Endothelial cell of umbilical vein (primary cell): ENCODE data around the gene PPP1R26. TPM values are rescaled to one million over a fixed set of nuclear protein-coding genes. Genes with fewer than 3 reads are reported as not detected.

Source experiments
- BruUV-seq: library from RNA; stranded (reverse); fragments of 400-500 nt; replicated peaks from 2 replicates; lab custom pipeline; 2021; lab: Mats Ljungman, UMichigan
- CTCF ChIA-PET: fragments of 300-600, 350-600 bp; sonication (Branson Sonifier 250); formaldehyde crosslinking; loops from one replicate; lab custom pipeline; 2021; ENCODE audit warnings: antibody characterized with exemption, inconsistent platforms; lab: Charles Lee
- POLR2A ChIA-PET: fragments of 300-600, 350-600 bp; sonication (Branson Sonifier 250); formaldehyde crosslinking; loops from one replicate; lab custom pipeline; 2021; ENCODE audit warnings: antibody characterized with exemption, inconsistent platforms; lab: Charles Lee
- DNase-seq: peaks from one replicate; pipeline ENCODE4 v3.0.0-alpha.2; 2011; ENCODE audit warnings: low read depth, low spot score
- FAIRE-seq: peaks from 2 replicates; lab custom pipeline; 2011; peaks lifted over from hg19 to GRCh38; lab: Jason Lieb, UNC
- H2AFZ ChIP-seq: 2 replicates; pipeline ENCODE4 v1.6.0; 2012; ENCODE audit warnings: low read depth, low read length, control low read depth, inconsistent platforms
- H3K27ac ChIP-seq: 2 replicates; pipeline ENCODE4 v1.5.1; 2011; ENCODE audit warnings: low read depth, mild to moderate bottlenecking, control low read depth, low read length, moderate library complexity; ENCODE audit not compliant: insufficient read depth
- H3K27me3 ChIP-seq, 2 experiments: 2 replicates each; pipeline versions ENCODE4 v1.6.0 to v1.6.1; 2011; ENCODE audit warnings: low read length in 2 of 2, mixed read lengths in 1 of 2; ENCODE audit not compliant: control insufficient read depth in 2 of 2, insufficient read depth in 2 of 2
- H3K36me3 ChIP-seq, 2 experiments: 2 replicates in 1 of 2; 3 replicates in 1 of 2; pipeline ENCODE4 v1.5.1; 2011; ENCODE audit warnings: low read length in 2 of 2, mild to moderate bottlenecking in 1 of 2, moderate library complexity in 1 of 2; ENCODE audit not compliant: control insufficient read depth in 2 of 2, insufficient read depth in 2 of 2; ENCODE audit errors: extremely low read depth in 1 of 2
- H3K4me1 ChIP-seq: 3 replicates; pipeline ENCODE4 v1.5.1; 2011; ENCODE audit warnings: mild to moderate bottlenecking, low read length; ENCODE audit not compliant: control insufficient read depth, insufficient read depth; ENCODE audit errors: extremely low read depth
- H3K4me2 ChIP-seq: 2 replicates; pipeline ENCODE4 v1.6.1; 2011; ENCODE audit warnings: low read length, control low read depth, mixed read lengths; ENCODE audit not compliant: insufficient read depth
- H3K4me3 ChIP-seq, 3 experiments: fragments of 200-600 bp in 1 of 3; sonication (generic), shearing (Covaris generic) in 1 of 3; replicated peaks in 1 of 3; 2 replicates each; pipeline ENCODE4 v1.5.1; 2011 to 2016; ENCODE audit warnings: control low read depth in 3 of 3, low read length in 3 of 3, mild to moderate bottlenecking in 2 of 3, inconsistent platforms in 1 of 3, low read depth in 1 of 3, moderate library complexity in 1 of 3; ENCODE audit not compliant: insufficient read depth in 1 of 3
- H3K79me2 ChIP-seq: 2 replicates; pipeline ENCODE4 v1.6.0; 2012; ENCODE audit warnings: low read length, inconsistent platforms; ENCODE audit not compliant: control insufficient read depth, insufficient read depth
- H3K9ac ChIP-seq: replicated peaks from 2 replicates; pipeline ENCODE3; 2011; ENCODE audit warnings: low read length, control low read depth; ENCODE audit not compliant: insufficient read depth; ENCODE audit errors: extremely low read depth
- H3K9me1 ChIP-seq: replicated peaks from 3 replicates; pipeline ENCODE4 v1.6.0; 2011; ENCODE audit warnings: mild to moderate bottlenecking, low read length; ENCODE audit not compliant: control insufficient read depth, insufficient read depth; ENCODE audit errors: extremely low read depth
- H3K9me3 ChIP-seq: replicated peaks from 2 replicates; pipeline ENCODE4 v1.5.1; 2012; ENCODE audit warnings: low read length, inconsistent platforms; ENCODE audit not compliant: control insufficient read depth, insufficient read depth
- H4K20me1 ChIP-seq: replicated peaks from 2 replicates; pipeline ENCODE3; 2011; ENCODE audit warnings: mild to moderate bottlenecking, low read length; ENCODE audit not compliant: control insufficient read depth, insufficient read depth; ENCODE audit errors: extremely low read depth
- CTCF ChIP-seq, 2 donors: IDR thresholded peaks; 1 replicate in 1 of 2; 2 replicates in 1 of 2; pipeline ENCODE4 v1.5.1; 2011; ENCODE audit warnings: low read length in 2 of 2, mild to moderate bottlenecking in 2 of 2, moderate library complexity in 2 of 2, control low read depth in 1 of 2, inconsistent platforms in 1 of 2, low read depth in 1 of 2; ENCODE audit not compliant: insufficient read depth in 1 of 2; ENCODE audit errors: extremely low read depth in 1 of 2
- EZH2 ChIP-seq: IDR thresholded peaks from 2 replicates; pipeline ENCODE4 v1.6.1; 2012; ENCODE audit warnings: borderline replicate concordance, low read depth, mild to moderate bottlenecking, moderate library complexity, low read length, inconsistent platforms; ENCODE audit not compliant: severe bottlenecking
- FOS ChIP-seq: IDR thresholded peaks from 2 replicates; pipeline ENCODE4 v1.6.1; 2011; ENCODE audit warnings: mild to moderate bottlenecking, low read length, moderate library complexity, borderline replicate concordance; ENCODE audit not compliant: insufficient read depth
- GATA2 ChIP-seq: IDR thresholded peaks from 2 replicates; pipeline ENCODE4 v1.7.0; 2011; ENCODE audit warnings: low read depth, mild to moderate bottlenecking, moderate library complexity, mixed read lengths, low read length; ENCODE audit not compliant: insufficient read length, insufficient read depth
- JUN ChIP-seq: IDR thresholded peaks from 2 replicates; pipeline ENCODE4 v1.6.1; 2011; ENCODE audit warnings: borderline replicate concordance, low read depth; ENCODE audit not compliant: insufficient read length, insufficient read depth
- MAX ChIP-seq: IDR thresholded peaks from 2 replicates; pipeline ENCODE4 v1.6.1; 2011; ENCODE audit not compliant: insufficient read depth, insufficient read length
- MYC ChIP-seq: IDR thresholded peaks from one replicate; pipeline ENCODE4 v1.6.1; 2011; ENCODE audit warnings: mild to moderate bottlenecking, low read depth, low read length
- POLR2A ChIP-seq: IDR thresholded peaks from 2 replicates; pipeline ENCODE4 v1.6.1; 2012; ENCODE audit warnings: low read depth, mild to moderate bottlenecking, control low read depth, low read length
- POLR2AphosphoS5 ChIP-seq: IDR thresholded peaks from 2 replicates; pipeline ENCODE4 v1.6.1; 2012; ENCODE audit warnings: low read depth, mild to moderate bottlenecking, control low read depth, low read length, moderate library complexity; ENCODE audit not compliant: insufficient read depth
- dilution Hi-C: fragments of 300-500 bp; cut with MboI; formaldehyde crosslinking; loops from one replicate; pipeline ENCODE4 v1.15.0; 2019; ENCODE audit warnings: low sequenced_read_pairs; ENCODE audit not compliant: extremely low pct_ligation_motif_present
- intact Hi-C: fragments of 100-400 bp; cut with micrococcal nuclease; formaldehyde crosslinking; loops from one replicate; pipeline ENCODE4 v1.10.0; 2022
- polyA plus RNA-seq, 4 experiments: library from polyadenylated mRNA; depleted of rRNA in 3 of 4; stranded (reverse) in 3 of 4; unstranded in 1 of 4; fragments of >200 nt; gene quantifications; 2 replicates each; pipeline versions ENCODE4 v1.2.1 to v1.2.3, GENCODE V29; 2011 to 2012; ENCODE audit warnings: missing spikeins in 1 of 4
- total RNA-seq: library from RNA; stranded (reverse); gene quantifications from 2 replicates; pipeline ENCODE4 v1.2.3, GENCODE V29; 2021

Gene PPP1R26
- total and polyA plus RNA-seq, 2 donors (not counting 3 experiments of a cell fraction or from before 2014, with no cell fraction given): 5.9 to 16.9 TPM

- Histone ChIP-seq H3K79me2 (peaks cover 21% of the 10 kb centered on the region), H4K20me1 (no peaks in the 10 kb centered on the region), H3K27me3 (no peaks in the 10 kb centered on the region), H3K9me1 (no peaks in the 10 kb centered on the region), H2AFZ (no peak overlapping the region), H3K27ac (no peak overlapping the region), H3K9me3 (no peaks in the 10 kb centered on the region), H3K4me3 (no peak overlapping the region), H3K4me1 (peaks cover 11% of the 10 kb centered on the region), H3K4me2 (no peak overlapping the region), H3K36me3 (peaks cover 2 to 28% of the 10 kb centered on the region in 2 experiments), H3K9ac (no peak overlapping the region)
- dilution Hi-C loops: no loop called here
- CTCF ChIA-PET: interaction anchor here (1.3 to 2.5 kb wide), 2 partner anchors 25 to 91 kb away, joined by 3 to 11 read pairs; no protein-coding TSS in a partner anchor
- no TSS peak for BruUV-seq
- TF ChIP-seq MAX (no peak), CTCF (IDR thresholded peaks at IDR 0.05; ENCODE audit: extremely low read depth in 1 of 2, insufficient read depth in 1 of 2, low read depth in 1 of 2, low read length in 2 of 2) (no peak), JUN (no peak), MYC (no peak), POLR2AphosphoS5 (no peak), GATA2 (no peak), FOS (no peak), EZH2 (no peak), POLR2A (no peak)
- POLR2A ChIA-PET: no interaction called here
- intact Hi-C loops: no loop called here
- FAIRE-seq: no peak
- no peak for DNase-seq
These were observed 26.0 kb downstream of the PPP1R26 start for GRCh38 chr9:135505406-135506187.
